Activated T-cell treated with anti-CD3 and anti-CD28 coated beads, Interleukin-2, amount 50 U/mL, for 72 hours (primary cell): Measurements from ENCODE around the gene ULK4. TPM values are rescaled to one million over a fixed set of nuclear protein-coding genes. Genes with fewer than 3 reads are reported as not detected.
"Not testable (repeated sequence)": the region's sequence is repeated elsewhere in the genome, so short reads cannot be mapped to it uniquely, and the experiment has no call there.

ENCODE experiments used
- ATAC-seq, 2 donors: fragments of 150-1000 bp; cut with Tn5 transposase; replicated peaks in 1 of 2; 2 replicates each; pipeline ENCODE4 v1.10.0; 2021; ENCODE audit warnings: moderate library complexity in 2 of 2, mild to moderate bottlenecking in 1 of 2
- DNase-seq, 2 donors: peaks; one replicate each; pipeline ENCODE4 v3.0.0; 2021 to 2022; ENCODE audit warnings: mixed read lengths in 1 of 2
- H3K27ac Mint-ChIP-seq: one replicate; pipeline ENCODE4 v1.8.0; 2022; ENCODE audit warnings: mild to moderate bottlenecking, moderate library complexity, mixed read lengths
- H3K27me3 Mint-ChIP-seq: one replicate; pipeline ENCODE4 v1.8.0; 2022; ENCODE audit warnings: low read depth, mixed read lengths
- H3K36me3 Mint-ChIP-seq, 2 donors: one replicate each; pipeline ENCODE4 v1.8.0; 2022; ENCODE audit warnings: mixed read lengths in 2 of 2, mild to moderate bottlenecking in 1 of 2; ENCODE audit not compliant: insufficient read depth in 2 of 2
- H3K4me1 Mint-ChIP-seq: one replicate; pipeline ENCODE4 v1.8.0; 2022; ENCODE audit warnings: low read depth, mixed read lengths
- H3K4me3 Mint-ChIP-seq, 2 donors: one replicate each; pipeline ENCODE4 v1.8.0; 2022; ENCODE audit warnings: mild to moderate bottlenecking in 2 of 2, mixed read lengths in 2 of 2, moderate library complexity in 2 of 2
- H3K9me3 Mint-ChIP-seq, 2 donors: one replicate each; pipeline ENCODE4 v1.8.0; 2022; ENCODE audit warnings: mixed read lengths in 2 of 2
- total RNA-seq, 2 donors: library from RNA; stranded (reverse); gene quantifications; one replicate each; pipeline ENCODE4 v1.2.3, GENCODE V29; 2022

ULK4 gene
- total RNA-seq, 2 donors from 2014 or later, result 8.0 to 11.1 TPM

- no peaks in the 10 kb centered on the region for H3K27me3 Mint-ChIP-seq
- no peak overlapping the region for H3K4me3 Mint-ChIP-seq
- no peak overlapping the region for H3K27ac Mint-ChIP-seq
- H3K4me1 Mint-ChIP-seq, result no peaks in the 10 kb centered on the region
- H3K9me3 Mint-ChIP-seq, result peaks cover 4 to 7% of the 10 kb centered on the region in 2 donors
- DNase-seq, result no peak
- ATAC-seq, result no peak
- H3K36me3 Mint-ChIP-seq, result no peaks in the 10 kb centered on the region
Measured at GRCh38 chr3:41478278-41478677, 483.6 kb downstream of the ULK4 start.

- Mint-ChIP-seq H3K27ac (no peak overlapping the region), H3K4me1 (no peaks in the 10 kb centered on the region), H3K4me3 (no peak overlapping the region), H3K27me3 (no peaks in the 10 kb centered on the region), H3K36me3 (peaks cover 2 to 4% of the 10 kb centered on the region in 2 donors), H3K9me3 (peaks cover 4 to 7% of the 10 kb centered on the region in 2 donors)
- ATAC-seq (no peak), DNase-seq (no peak)
Measured at GRCh38 chr3:41477399-41478014, 484.4 kb downstream of the ULK4 start.

GRCh38 chr3:41469083-41469482, 492.8 kb downstream of the ULK4 start:
- no peak for DNase-seq
- Mint-ChIP-seq H3K27ac (no peak overlapping the region), H3K27me3 (no peaks in the 10 kb centered on the region), H3K36me3 (peaks cover 17 to 21% of the 10 kb centered on the region in 2 donors), H3K4me3 (no peak overlapping the region), H3K4me1 (no peaks in the 10 kb centered on the region), H3K9me3 (peaks cover 13 to 18% of the 10 kb centered on the region in 2 donors)
- no peak for ATAC-seq

- H3K36me3 Mint-ChIP-seq, result peaks cover 13 to 18% of the 10 kb centered on the region in 2 donors
- H3K9me3 Mint-ChIP-seq, result peaks cover 10 to 16% of the 10 kb centered on the region in 2 donors
- no peak overlapping the region for H3K4me3 Mint-ChIP-seq
Measured at GRCh38 chr3:41467481-41467880, 494.4 kb downstream of the ULK4 start.

GRCh38 chr3:41464858-41465257, 497.0 kb downstream of the ULK4 start:
- Mint-ChIP-seq H3K27ac (no peak overlapping the region), H3K4me3 (no peak overlapping the region), H3K27me3 (no peaks in the 10 kb centered on the region), H3K9me3 (peaks cover 6% of the 10 kb centered on the region in 2 donors), H3K36me3 (peaks cover 5 to 8% of the 10 kb centered on the region in 2 donors), H3K4me1 (no peaks in the 10 kb centered on the region)
- DNase-seq (no peak), ATAC-seq (no peak)

More at GRCh38 chr3:41467481-41467880, 494.4 kb downstream of the ULK4 start:
- no peaks in the 10 kb centered on the region for H3K4me1 Mint-ChIP-seq
- DNase-seq (no peak), ATAC-seq (no peak)
- H3K27ac Mint-ChIP-seq, result no peak overlapping the region
- H3K27me3 Mint-ChIP-seq, result no peaks in the 10 kb centered on the region

GRCh38 chr3:41464401-41464800, 497.5 kb downstream of the ULK4 start:
- Mint-ChIP-seq H3K27ac (no peak overlapping the region), H3K27me3 (no peaks in the 10 kb centered on the region), H3K4me3 (no peak overlapping the region), H3K36me3 (peaks cover under 1 to 4% of the 10 kb centered on the region in 2 donors), H3K9me3 (peaks cover 2 to 3% of the 10 kb centered on the region in 2 donors), H3K4me1 (no peaks in the 10 kb centered on the region)
- no peak for DNase-seq
- ATAC-seq, result no peak

GRCh38 chr3:41462103-41462691, 499.7 kb downstream of the ULK4 start:
- H3K9me3 Mint-ChIP-seq, result no peaks in the 10 kb centered on the region
- H3K36me3 Mint-ChIP-seq, result no peaks in the 10 kb centered on the region
- no peak for DNase-seq
- no peak overlapping the region for H3K27ac Mint-ChIP-seq
- H3K4me1 Mint-ChIP-seq, result no peaks in the 10 kb centered on the region
- no peak overlapping the region for H3K4me3 Mint-ChIP-seq
- ATAC-seq, result no peak
- H3K27me3 Mint-ChIP-seq, result no peaks in the 10 kb centered on the region

- ATAC-seq, result no peak
- Mint-ChIP-seq H3K27ac (no peak overlapping the region), H3K27me3 (no peaks in the 10 kb centered on the region), H3K4me1 (no peaks in the 10 kb centered on the region), H3K9me3 (no peaks in the 10 kb centered on the region), H3K36me3 (no peaks in the 10 kb centered on the region), H3K4me3 (no peak overlapping the region)
- DNase-seq, result no peak
Measured at GRCh38 chr3:41460736-41461135, 501.2 kb downstream of the ULK4 start.

- ATAC-seq, result no peak
- Mint-ChIP-seq H3K27me3 (no peaks in the 10 kb centered on the region), H3K4me3 (no peak overlapping the region), H3K4me1 (no peaks in the 10 kb centered on the region), H3K27ac (no peak overlapping the region), H3K36me3 (no peaks in the 10 kb centered on the region), H3K9me3 (no peaks in the 10 kb centered on the region)
- no peak for DNase-seq
Measured at GRCh38 chr3:41457176-41457575, 504.7 kb downstream of the ULK4 start.

- no peak for ATAC-seq
- H3K9me3 Mint-ChIP-seq, result no peaks in the 10 kb centered on the region
- no peak for DNase-seq
- no peaks in the 10 kb centered on the region for H3K4me1 Mint-ChIP-seq
- H3K4me3 Mint-ChIP-seq, result no peak overlapping the region
- H3K36me3 Mint-ChIP-seq, result no peaks in the 10 kb centered on the region
- H3K27me3 Mint-ChIP-seq, result no peaks in the 10 kb centered on the region
- no peak overlapping the region for H3K27ac Mint-ChIP-seq
Measured at GRCh38 chr3:41456162-41456561, 505.7 kb downstream of the ULK4 start.

GRCh38 chr3:41453618-41454017, 508.3 kb downstream of the ULK4 start:
- not testable (repeated sequence) for ATAC-seq, H3K9me3 Mint-ChIP-seq, DNase-seq, H3K4me3 Mint-ChIP-seq, H3K27ac Mint-ChIP-seq, H3K27me3 Mint-ChIP-seq, H3K4me1 Mint-ChIP-seq, H3K36me3 Mint-ChIP-seq

- DNase-seq, result no peak
- no peaks in the 10 kb centered on the region for H3K4me1 Mint-ChIP-seq
- no peaks in the 10 kb centered on the region for H3K27me3 Mint-ChIP-seq
- no peak for ATAC-seq
- H3K36me3 Mint-ChIP-seq, result peaks cover 0 to 4% of the 10 kb centered on the region in 2 donors
- no peak overlapping the region for H3K4me3 Mint-ChIP-seq
- peaks cover 0 to 4% of the 10 kb centered on the region in 2 donors for H3K9me3 Mint-ChIP-seq
- H3K27ac Mint-ChIP-seq, result no peak overlapping the region
Measured at GRCh38 chr3:41450416-41451231, 511.3 kb downstream of the ULK4 start.

GRCh38 chr3:41448396-41448795, 513.5 kb downstream of the ULK4 start:
- no peaks in the 10 kb centered on the region for H3K27me3 Mint-ChIP-seq
- no peaks in the 10 kb centered on the region for H3K4me1 Mint-ChIP-seq
- H3K4me3 Mint-ChIP-seq, result no peak overlapping the region
- peaks cover 0 to 4% of the 10 kb centered on the region in 2 donors for H3K36me3 Mint-ChIP-seq
- ATAC-seq (no peak), DNase-seq (no peak)
- H3K9me3 Mint-ChIP-seq, result peaks cover 0 to 4% of the 10 kb centered on the region in 2 donors
- H3K27ac Mint-ChIP-seq, result no peak overlapping the region
